Endodermal cell (in vitro differentiated cells): ENCODE data around the gene URM1. TPM values are rescaled to one million over a fixed set of nuclear protein-coding genes. Genes with fewer than 3 reads are reported as not detected.

Experiments used
- DNase-seq: peaks from one replicate; pipeline ENCODE4 v3.0.0-alpha.2; 2017
- H3K27ac ChIP-seq: 2 replicates; pipeline ENCODE4 v1.5.1; 2013; ENCODE audit warnings: mild to moderate bottlenecking, low read depth, low read length, moderate library complexity
- H3K27me3 ChIP-seq: 2 replicates; pipeline ENCODE4 v1.6.1; 2013; ENCODE audit warnings: mild to moderate bottlenecking, low read length, moderate library complexity; ENCODE audit not compliant: insufficient read depth, control insufficient read depth, poor library complexity, severe bottlenecking
- H3K36me3 ChIP-seq: 2 replicates; pipeline ENCODE4 v1.7.0; 2013; ENCODE audit warnings: mild to moderate bottlenecking, low read length, moderate library complexity; ENCODE audit not compliant: control insufficient read depth, insufficient read depth
- H3K4me1 ChIP-seq: one replicate; pipeline ENCODE4 v1.7.0; 2013; ENCODE audit warnings: low read length; ENCODE audit not compliant: control insufficient read depth, insufficient read depth
- H3K4me3 ChIP-seq: 2 replicates; pipeline ENCODE4 v1.5.1; 2013; ENCODE audit warnings: mild to moderate bottlenecking, low read length, moderate library complexity
- H3K9ac ChIP-seq: 2 replicates; pipeline ENCODE4 v1.6.1; 2013; ENCODE audit warnings: mild to moderate bottlenecking, low read length, moderate library complexity; ENCODE audit not compliant: poor library complexity, severe bottlenecking; ENCODE audit errors: extremely low read depth
- H3K9me3 ChIP-seq: 2 replicates; pipeline ENCODE4 v1.6.1; 2013; ENCODE audit warnings: mild to moderate bottlenecking, low read length, moderate library complexity; ENCODE audit not compliant: control insufficient read depth
- H3K27ac Mint-ChIP-seq: 2 replicates; pipeline ENCODE4 v1.8.0; 2020; ENCODE audit warnings: mixed read lengths
- H3K27me3 Mint-ChIP-seq: 2 replicates; pipeline ENCODE4 v1.8.0; 2021; ENCODE audit warnings: mild to moderate bottlenecking, mixed read lengths; ENCODE audit not compliant: insufficient read depth
- H3K36me3 Mint-ChIP-seq: 2 replicates; pipeline ENCODE4 v1.8.0; 2020; ENCODE audit warnings: low read depth, mixed read lengths
- H3K4me1 Mint-ChIP-seq: 2 replicates; pipeline ENCODE4 v1.8.0; 2020; ENCODE audit warnings: mixed read lengths
- H3K4me3 Mint-ChIP-seq: 2 replicates; pipeline ENCODE4 v1.8.0; 2020; ENCODE audit warnings: mild to moderate bottlenecking, moderate library complexity, mixed read lengths
- H3K9me3 Mint-ChIP-seq: 2 replicates; pipeline ENCODE4 v1.8.0; 2020; ENCODE audit warnings: mild to moderate bottlenecking, mixed read lengths
- WGBS, 2 experiments: methylation state at CpG; one replicate each; pipeline versions ENCODE4 v1.1.5 to v1.1.7; 2013; ENCODE audit warnings: missing lambda C conversion rate in 2 of 2, mixed read lengths in 1 of 2; ENCODE audit not compliant: insufficient coverage in 1 of 2, insufficient read length in 1 of 2; 5-methylcytosine and 5-hydroxymethylcytosine counted together
- total RNA-seq, 2 donors: library from RNA; stranded (reverse); fragmentation: NEBNext Ultra II Directional in 1 of 2; extraction: Animal tissue kit (Norgen Biotek cat#: 25700) in 1 of 2; gene quantifications; 2 replicates in 1 of 2; 3 replicates in 1 of 2; pipeline ENCODE4 v1.2.1, GENCODE V29; 2021
- TF ChIP-seq, protein P1 (sequence below): fragments of 200-600 bp; sonication (generic); conservative IDR thresholded peaks from 2 replicates; pipeline ENCODE4 v1.5.0; 2021; ENCODE audit warnings: antibody characterized with exemption, mild to moderate bottlenecking

URM1 gene
- total RNA-seq, 2 donors from 2014 or later = 51.5 to 60.4 TPM

- DNase-seq = no peak
- TF ChIP-seq, protein P1, sequence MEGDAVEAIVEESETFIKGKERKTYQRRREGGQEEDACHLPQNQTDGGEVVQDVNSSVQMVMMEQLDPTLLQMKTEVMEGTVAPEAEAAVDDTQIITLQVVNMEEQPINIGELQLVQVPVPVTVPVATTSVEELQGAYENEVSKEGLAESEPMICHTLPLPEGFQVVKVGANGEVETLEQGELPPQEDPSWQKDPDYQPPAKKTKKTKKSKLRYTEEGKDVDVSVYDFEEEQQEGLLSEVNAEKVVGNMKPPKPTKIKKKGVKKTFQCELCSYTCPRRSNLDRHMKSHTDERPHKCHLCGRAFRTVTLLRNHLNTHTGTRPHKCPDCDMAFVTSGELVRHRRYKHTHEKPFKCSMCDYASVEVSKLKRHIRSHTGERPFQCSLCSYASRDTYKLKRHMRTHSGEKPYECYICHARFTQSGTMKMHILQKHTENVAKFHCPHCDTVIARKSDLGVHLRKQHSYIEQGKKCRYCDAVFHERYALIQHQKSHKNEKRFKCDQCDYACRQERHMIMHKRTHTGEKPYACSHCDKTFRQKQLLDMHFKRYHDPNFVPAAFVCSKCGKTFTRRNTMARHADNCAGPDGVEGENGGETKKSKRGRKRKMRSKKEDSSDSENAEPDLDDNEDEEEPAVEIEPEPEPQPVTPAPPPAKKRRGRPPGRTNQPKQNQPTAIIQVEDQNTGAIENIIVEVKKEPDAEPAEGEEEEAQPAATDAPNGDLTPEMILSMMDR = no peak
- Mint-ChIP-seq H3K27ac (no peak overlapping the region), H3K27me3 (no peaks in the 10 kb centered on the region), H3K36me3 (peaks cover 4% of the 10 kb centered on the region), H3K9me3 (no peaks in the 10 kb centered on the region), H3K4me1 (no peaks in the 10 kb centered on the region), H3K4me3 (no peak overlapping the region)
- no peak overlapping the region for H3K4me3 ChIP-seq
- no peaks in the 10 kb centered on the region for H3K4me1 ChIP-seq
- no peak overlapping the region for H3K27ac ChIP-seq
- H3K27me3 ChIP-seq = no peaks in the 10 kb centered on the region
- no peaks in the 10 kb centered on the region for H3K36me3 ChIP-seq
- 74 to 87% methylated on average over 6 to 22 of the region's 22 CpGs for WGBS, 2 experiments
- no peak overlapping the region for H3K9ac ChIP-seq
- H3K9me3 ChIP-seq = no peaks in the 10 kb centered on the region
Measured at GRCh38 chr9:128428644-128429512, 57.7 kb downstream of the URM1 start.

- Mint-ChIP-seq H3K4me3 (no peak overlapping the region), H3K4me1 (no peaks in the 10 kb centered on the region)
Measured at GRCh38 chr9:128429513-128430086, 58.4 kb downstream of the URM1 start.

DNA sequence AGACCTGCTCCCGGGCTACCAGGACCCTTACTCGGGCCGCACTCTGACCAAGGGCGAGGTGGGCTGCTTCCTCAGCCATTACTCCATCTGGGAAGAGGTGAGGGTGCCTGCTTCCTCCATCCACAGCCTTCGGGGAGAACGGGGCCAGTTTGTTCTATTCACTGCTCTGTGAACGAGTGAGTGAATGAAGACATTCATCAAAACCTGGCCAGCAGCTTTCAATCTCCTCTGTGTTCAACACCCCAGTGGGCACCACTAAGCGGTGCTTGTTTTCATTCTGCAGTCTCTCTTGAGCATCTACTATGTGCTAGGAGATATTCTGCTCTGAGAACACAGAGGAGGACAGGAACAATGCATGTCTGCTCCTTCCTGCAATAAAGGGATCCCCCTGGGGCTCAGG, 60.0 kb downstream of the URM1 start:
- H3K27ac ChIP-seq = no peak overlapping the region
- no peaks in the 10 kb centered on the region for H3K9me3 ChIP-seq
- H3K9me3 Mint-ChIP-seq = no peaks in the 10 kb centered on the region
- no peaks in the 10 kb centered on the region for H3K27me3 ChIP-seq
- no peak overlapping the region for H3K4me3 Mint-ChIP-seq
- TF ChIP-seq, protein P1 = no peak
- H3K4me1 Mint-ChIP-seq = no peaks in the 10 kb centered on the region
- WGBS, 2 experiments = 91 to 92% methylated on average over 5 to 8 of the region's 8 CpGs
- H3K36me3 ChIP-seq = no peaks in the 10 kb centered on the region
- no peak overlapping the region for H3K27ac Mint-ChIP-seq
- no peaks in the 10 kb centered on the region for H3K27me3 Mint-ChIP-seq
- H3K4me3 ChIP-seq = no peak overlapping the region
- peaks cover 4% of the 10 kb centered on the region for H3K36me3 Mint-ChIP-seq
- no peak for DNase-seq
- H3K4me1 ChIP-seq = no peaks in the 10 kb centered on the region
- H3K9ac ChIP-seq = no peak overlapping the region

More at GRCh38 chr9:128429513-128430086, 58.4 kb downstream of the URM1 start:
- TF ChIP-seq, protein P1 = peak; percentile 49
- no peak for DNase-seq
- Mint-ChIP-seq H3K36me3 (peaks cover 4% of the 10 kb centered on the region), H3K27me3 (no peaks in the 10 kb centered on the region), H3K9me3 (no peaks in the 10 kb centered on the region), H3K27ac (no peak overlapping the region)
- H3K36me3 ChIP-seq = no peaks in the 10 kb centered on the region
- H3K27ac ChIP-seq = no peak overlapping the region
- WGBS, 2 experiments = 88 to 96% methylated on average over 11 to 13 of the region's 13 CpGs
- no peaks in the 10 kb centered on the region for H3K9me3 ChIP-seq
- no peak overlapping the region for H3K9ac ChIP-seq
- no peak overlapping the region for H3K4me3 ChIP-seq
- H3K27me3 ChIP-seq = no peaks in the 10 kb centered on the region
- H3K4me1 ChIP-seq = no peaks in the 10 kb centered on the region
